Fibroblast of skin of right quadriceps (primary cell): ENCODE measurements around the gene WDR1.
A peak's percentile ranks its signal among the peaks of the same experiment; 100 is the strongest.

Source experiments
- DNase-seq: peaks from one replicate; pipeline ENCODE4 v3.0.0-alpha.2; 2013

WDR1 gene

GRCh38 chr4:10113362-10114047, 3.1 kb downstream of the WDR1 start:
- no peak for DNase-seq

GRCh38 chr4:10112658-10113284, 3.8 kb downstream of the WDR1 start:
- DNase-seq, result no peak

GRCh38 chr4:10111067-10111801, 5.4 kb downstream of the WDR1 start:
- DNase-seq, result no peak

- DNase-seq, result no peak
Measured at GRCh38 chr4:10109995-10110670, 6.5 kb downstream of the WDR1 start.

- DNase-seq, result no peak
Measured at GRCh38 chr4:10108818-10109783, 7.5 kb downstream of the WDR1 start.

- no peak for DNase-seq
Measured at GRCh38 chr4:10108391-10108790, 8.2 kb downstream of the WDR1 start.

GRCh38 chr4:10107111-10108091, 9.2 kb downstream of the WDR1 start:
- DNase-seq, result no peak

GRCh38 chr4:10106421-10107039, 10.1 kb downstream of the WDR1 start:
- DNase-seq, result peak; percentile 96

- no peak for DNase-seq
Measured at GRCh38 chr4:10105920-10106319, 10.7 kb downstream of the WDR1 start.

GRCh38 chr4:10105421-10105820, 11.2 kb downstream of the WDR1 start:
- DNase-seq, result no peak

- DNase-seq, result no peak
Measured at GRCh38 chr4:10104991-10105276, 11.7 kb downstream of the WDR1 start.

GRCh38 chr4:10104211-10104990, 12.2 kb downstream of the WDR1 start:
- no peak for DNase-seq

- no peak for DNase-seq
Measured at GRCh38 chr4:10102474-10103332, 13.9 kb downstream of the WDR1 start.

GRCh38 chr4:10101671-10102473, 14.7 kb downstream of the WDR1 start:
- no peak for DNase-seq

GRCh38 chr4:10100734-10101216, 15.8 kb downstream of the WDR1 start:
- DNase-seq, result no peak

GRCh38 chr4:10099499-10100325, 16.9 kb downstream of the WDR1 start:
- DNase-seq, result no peak

- peak; percentile 58 for DNase-seq
Measured at GRCh38 chr4:10098780-10099160, 17.8 kb downstream of the WDR1 start.
